Endothelial cell (in vitro differentiated cells): ENCODE measurements around the gene RHOF. TPM values are rescaled to one million over a fixed set of nuclear protein-coding genes. Genes with fewer than 3 reads are reported as not detected.

Experiments used
- DNase-seq: peaks from one replicate; pipeline ENCODE4 v3.0.0; 2021; ENCODE audit warnings: low spot score
- H3K27ac Mint-ChIP-seq: one replicate; pipeline ENCODE4 v1.8.0; 2021; ENCODE audit warnings: mixed read lengths, inconsistent platforms; ENCODE audit not compliant: unreplicated experiment
- H3K27me3 Mint-ChIP-seq: one replicate; pipeline ENCODE4 v1.8.0; 2021; ENCODE audit warnings: mild to moderate bottlenecking, moderate library complexity, mixed read lengths, inconsistent platforms; ENCODE audit not compliant: unreplicated experiment
- H3K36me3 Mint-ChIP-seq: one replicate; pipeline ENCODE4 v1.8.0; 2021; ENCODE audit warnings: mild to moderate bottlenecking, low read depth, mixed read lengths, inconsistent platforms; ENCODE audit not compliant: unreplicated experiment
- H3K4me1 Mint-ChIP-seq: one replicate; pipeline ENCODE4 v1.8.0; 2021; ENCODE audit warnings: mild to moderate bottlenecking, mixed read lengths, inconsistent platforms; ENCODE audit not compliant: unreplicated experiment
- H3K4me3 Mint-ChIP-seq: one replicate; pipeline ENCODE4 v1.8.0; 2021; ENCODE audit warnings: mild to moderate bottlenecking, mixed read lengths, inconsistent platforms; ENCODE audit not compliant: unreplicated experiment
- H3K9me3 Mint-ChIP-seq: one replicate; pipeline ENCODE4 v1.8.0; 2021; ENCODE audit warnings: mixed read lengths, inconsistent platforms; ENCODE audit not compliant: unreplicated experiment
- total RNA-seq: library from RNA; stranded (reverse); fragmentation: NEBNext Ultra II Directional; extraction: Animal tissue kit (Norgen Biotek cat#: 25700); gene quantifications from one replicate; pipeline ENCODE4 v1.2.1, GENCODE V29; 2021; ENCODE audit not compliant: unreplicated experiment
- TF ChIP-seq, protein P1 (sequence below): fragments of 200-600 bp; sonication (generic); IDR thresholded peaks from one replicate; pipeline ENCODE4 v1.5.0; 2021; ENCODE audit warnings: antibody characterized with exemption; ENCODE audit not compliant: unreplicated experiment

The RHOF gene
- total RNA-seq, 1 donor from 2014 or later, result 25.7 TPM

DNA sequence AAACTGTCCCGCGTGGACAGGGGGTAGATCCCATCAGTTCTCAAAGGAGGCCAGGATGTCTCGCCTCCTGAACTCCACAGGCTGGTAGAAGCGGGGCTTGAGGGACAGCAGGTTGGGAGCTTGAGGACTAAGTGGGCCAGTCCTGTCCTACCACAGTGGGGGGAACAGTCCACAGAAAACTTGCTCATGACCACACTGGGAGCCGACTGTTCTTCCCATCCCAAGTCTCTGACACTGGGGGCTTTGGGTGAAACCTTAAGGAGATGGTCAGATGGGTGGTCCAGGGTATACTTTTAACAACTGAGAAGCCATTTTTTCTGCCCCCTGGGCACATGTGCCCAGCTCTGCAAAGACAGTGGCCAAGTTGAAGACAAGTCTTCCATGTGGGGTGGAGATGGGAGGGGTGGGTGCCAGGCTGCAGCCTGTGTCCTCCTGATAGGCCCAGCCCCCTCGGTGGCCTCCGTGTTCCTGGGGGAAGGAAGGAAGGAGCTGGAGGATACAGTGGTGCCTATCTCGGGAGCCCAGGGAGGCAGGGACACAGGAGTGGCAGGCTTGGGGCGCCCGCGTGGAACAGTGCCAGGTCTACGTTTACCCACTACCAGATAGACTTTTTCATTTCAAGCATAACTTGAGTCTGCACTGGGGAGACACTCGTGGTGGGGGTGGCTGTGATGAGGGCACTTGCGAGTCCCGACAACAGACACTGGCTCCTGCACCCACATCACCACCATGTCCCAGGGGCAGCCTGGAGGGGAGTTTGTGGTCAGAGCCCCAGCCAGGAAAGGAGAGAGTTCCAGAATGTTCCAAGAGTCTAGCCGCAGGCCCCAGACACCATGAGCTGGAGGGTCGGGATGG, 14.7 kb downstream of the RHOF start:
- H3K27me3 Mint-ChIP-seq, result peaks cover 4% of the 10 kb centered on the region
- H3K36me3 Mint-ChIP-seq, result no peaks in the 10 kb centered on the region
- no peak overlapping the region for H3K27ac Mint-ChIP-seq
- peak overlapping the region; percentile 51 for H3K4me3 Mint-ChIP-seq
- H3K9me3 Mint-ChIP-seq, result no peaks in the 10 kb centered on the region
- no peak for DNase-seq
- TF ChIP-seq, protein P1, sequence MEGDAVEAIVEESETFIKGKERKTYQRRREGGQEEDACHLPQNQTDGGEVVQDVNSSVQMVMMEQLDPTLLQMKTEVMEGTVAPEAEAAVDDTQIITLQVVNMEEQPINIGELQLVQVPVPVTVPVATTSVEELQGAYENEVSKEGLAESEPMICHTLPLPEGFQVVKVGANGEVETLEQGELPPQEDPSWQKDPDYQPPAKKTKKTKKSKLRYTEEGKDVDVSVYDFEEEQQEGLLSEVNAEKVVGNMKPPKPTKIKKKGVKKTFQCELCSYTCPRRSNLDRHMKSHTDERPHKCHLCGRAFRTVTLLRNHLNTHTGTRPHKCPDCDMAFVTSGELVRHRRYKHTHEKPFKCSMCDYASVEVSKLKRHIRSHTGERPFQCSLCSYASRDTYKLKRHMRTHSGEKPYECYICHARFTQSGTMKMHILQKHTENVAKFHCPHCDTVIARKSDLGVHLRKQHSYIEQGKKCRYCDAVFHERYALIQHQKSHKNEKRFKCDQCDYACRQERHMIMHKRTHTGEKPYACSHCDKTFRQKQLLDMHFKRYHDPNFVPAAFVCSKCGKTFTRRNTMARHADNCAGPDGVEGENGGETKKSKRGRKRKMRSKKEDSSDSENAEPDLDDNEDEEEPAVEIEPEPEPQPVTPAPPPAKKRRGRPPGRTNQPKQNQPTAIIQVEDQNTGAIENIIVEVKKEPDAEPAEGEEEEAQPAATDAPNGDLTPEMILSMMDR, result no peak
- H3K4me1 Mint-ChIP-seq, result peaks cover 3% of the 10 kb centered on the region

DNA sequence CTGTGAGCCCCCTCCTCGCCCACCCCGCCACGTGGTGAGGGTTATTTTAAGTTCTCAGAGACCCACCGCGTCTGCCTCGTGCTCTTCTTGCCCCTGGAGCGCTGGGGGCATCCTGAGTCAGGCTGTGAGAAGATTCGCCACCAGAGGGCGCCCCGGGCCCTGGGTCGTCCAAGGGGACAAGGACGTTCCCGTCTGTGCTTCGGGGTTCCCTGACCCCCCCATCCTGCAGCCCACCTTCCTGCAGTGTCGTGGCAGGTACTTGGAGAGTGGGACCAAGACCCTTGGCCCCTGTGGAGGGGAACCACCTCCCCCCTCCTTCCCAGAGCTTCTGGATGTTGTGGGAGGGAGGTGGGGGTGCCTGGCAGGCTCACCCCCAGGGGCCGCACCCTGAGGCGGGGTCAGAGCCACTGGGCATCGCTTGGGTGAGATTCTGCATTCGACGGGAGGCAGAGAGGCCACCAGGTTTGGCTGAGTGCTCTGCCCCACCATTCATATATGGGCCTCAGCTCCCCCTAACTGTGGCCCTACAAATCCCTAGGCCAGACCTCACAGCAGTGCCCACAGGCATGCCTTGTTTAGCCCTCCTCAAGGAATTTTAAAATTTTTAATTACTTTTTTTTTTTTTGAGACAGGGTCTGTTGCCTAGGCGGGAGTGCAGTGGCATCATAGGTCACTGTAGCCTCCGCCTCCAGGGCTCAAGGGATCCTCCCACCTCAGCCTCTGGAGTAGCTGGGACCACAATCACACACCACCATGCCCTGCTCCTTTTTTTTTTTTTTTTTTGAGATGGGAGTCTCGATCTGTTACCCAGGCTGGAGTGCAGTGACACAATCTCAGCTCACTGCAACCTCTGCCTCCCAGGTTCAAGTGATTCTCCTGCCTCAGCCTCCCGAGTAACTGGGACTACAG, 17.0 kb downstream of the RHOF start:
- Mint-ChIP-seq H3K4me3 (no peak overlapping the region), H3K27ac (no peak overlapping the region), H3K27me3 (peaks cover 1% of the 10 kb centered on the region), H3K9me3 (no peaks in the 10 kb centered on the region), H3K36me3 (no peaks in the 10 kb centered on the region), H3K4me1 (no peaks in the 10 kb centered on the region)
- peak; percentile 89 for DNase-seq
- TF ChIP-seq, protein P1, result peak; percentile 83

DNA sequence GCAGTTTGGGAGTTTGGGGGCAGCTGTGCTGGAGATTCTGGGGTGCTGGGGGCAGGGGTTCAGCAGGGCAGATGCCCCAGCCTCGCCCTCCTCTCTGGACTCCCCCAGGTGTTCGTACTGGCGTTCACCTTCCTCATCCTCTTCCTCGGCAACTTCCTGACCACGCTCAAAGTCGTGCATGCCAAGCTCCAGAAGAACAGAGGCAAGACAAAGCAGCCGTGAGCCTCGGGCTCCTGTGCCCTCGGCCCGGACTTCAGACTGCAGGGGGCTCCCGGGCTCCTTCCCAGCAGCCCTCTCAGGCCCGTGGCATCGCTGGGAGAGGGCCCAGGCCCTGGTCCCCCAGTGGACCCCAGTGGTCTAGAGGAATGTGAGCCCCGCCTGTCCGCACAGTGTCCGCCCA, 18.0 kb downstream of the RHOF start:
- TF ChIP-seq, protein P1, result no peak
- Mint-ChIP-seq H3K27me3 (peaks cover 1% of the 10 kb centered on the region), H3K4me1 (no peaks in the 10 kb centered on the region), H3K9me3 (no peaks in the 10 kb centered on the region), H3K36me3 (no peaks in the 10 kb centered on the region), H3K4me3 (no peak overlapping the region), H3K27ac (no peak overlapping the region)
- DNase-seq, result no peak

DNA sequence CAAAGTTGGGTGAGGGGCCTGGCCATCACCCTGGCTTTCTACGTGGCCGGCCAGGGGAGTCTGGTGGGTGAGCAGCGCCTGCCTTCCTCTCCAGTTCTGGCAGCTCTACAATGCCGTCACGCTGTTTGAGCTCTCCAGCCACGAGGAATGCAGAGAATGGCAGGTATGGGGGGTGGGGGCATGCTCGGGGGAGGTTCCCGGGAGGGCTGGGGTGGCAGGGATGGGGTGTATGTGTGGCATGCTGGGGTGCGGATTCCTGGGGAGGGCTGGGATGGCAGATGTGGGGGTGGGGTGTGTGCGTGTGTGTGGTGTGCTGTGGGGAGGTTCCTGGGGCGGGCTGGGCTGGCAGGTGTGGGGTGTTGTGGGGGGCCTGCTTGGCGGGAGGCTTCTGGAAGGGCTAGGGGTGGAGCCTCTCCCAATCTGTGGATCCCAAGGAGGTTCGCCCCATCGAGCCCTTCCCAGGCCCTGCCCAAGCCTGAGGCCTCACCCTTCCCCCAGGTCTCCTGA, 18.5 kb downstream of the RHOF start:
- H3K36me3 Mint-ChIP-seq, result no peaks in the 10 kb centered on the region
- H3K9me3 Mint-ChIP-seq, result no peaks in the 10 kb centered on the region
- no peak for DNase-seq
- H3K27ac Mint-ChIP-seq, result no peak overlapping the region
- TF ChIP-seq, protein P1, result no peak
- no peaks in the 10 kb centered on the region for H3K4me1 Mint-ChIP-seq
- peaks cover 1% of the 10 kb centered on the region for H3K27me3 Mint-ChIP-seq
- H3K4me3 Mint-ChIP-seq, result no peak overlapping the region
